GM12891 (cell line): ENCODE data around the gene CDIPT.
A peak's percentile ranks its signal among the peaks of the same experiment; 100 is the strongest.

Experiments used
- POLR2A ChIP-seq: IDR thresholded peaks from 2 replicates; pipeline ENCODE4 v1.6.1; 2011; ENCODE audit warnings: low read depth, low read length, control low read depth
- POLR2AphosphoS5 ChIP-seq: IDR thresholded peaks from 2 replicates; pipeline ENCODE4 v1.6.1; 2011; ENCODE audit warnings: low read depth, low read length, control low read depth
- TAF1 ChIP-seq: IDR thresholded peaks from 2 replicates; pipeline ENCODE4 v1.6.1; 2011; ENCODE audit warnings: low read depth, low read length, control low read depth

GRCh38 chr16:29809850-29810698 is 53.0 kb downstream of the CDIPT start:
- TF ChIP-seq POLR2A (no peak), POLR2AphosphoS5 (peak; percentile 27; the same call in 1 of the 2 replicates), TAF1 (no peak)
